ENCODE measurements around the gene S1PR2.
"Not testable (repeated sequence)": the region's sequence is repeated elsewhere in the genome, so short reads cannot be mapped to it uniquely, and the experiment has no call there.

The S1PR2 gene

DNA sequence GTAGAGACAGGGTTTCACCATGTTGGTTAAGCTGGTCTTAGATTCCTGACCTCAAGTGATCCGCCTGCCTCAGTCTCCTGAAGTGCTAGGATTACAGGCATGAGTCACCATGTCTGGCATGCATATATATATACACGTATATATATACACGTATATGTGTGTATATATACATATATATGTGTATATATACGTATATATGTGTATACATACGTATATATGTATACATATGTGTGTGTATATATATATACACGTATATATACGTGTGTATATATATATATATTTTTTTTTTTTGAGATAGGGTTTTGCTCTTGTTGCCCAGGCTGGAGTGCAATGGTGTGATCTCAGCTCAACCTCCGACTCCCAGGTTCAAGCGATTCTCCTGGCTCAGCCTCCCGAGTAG is 48.3 kb downstream of the S1PR2 start:
- no peak overlapping the region for H2BK120ac ChIP-seq (ENCODE audit: low read depth, low read length)
- no peak overlapping the region for H3K18ac ChIP-seq (ENCODE audit: low read length)
- no CpG with 5 or more reads among the region's 10 CpGs for WGBS (ENCODE audit: extremely low coverage, insufficient coverage, low lambda C conversion rate)
- H2AK5ac ChIP-seq (ENCODE audit: low read length), result no peak overlapping the region
- no peak overlapping the region for H3K23ac ChIP-seq (ENCODE audit: low read length)
- no peak overlapping the region for H3K9ac ChIP-seq (ENCODE audit: low read length)
- peaks cover 9% of the 10 kb centered on the region for H3K36me3 ChIP-seq (ENCODE audit: control insufficient read depth, insufficient read depth, low read length)
- H3K4ac ChIP-seq (ENCODE audit: low read depth, low read length), result no peak overlapping the region
- H2BK15ac ChIP-seq (replicated peaks; ENCODE audit: low read depth), result no peak overlapping the region
- H3K27me3 ChIP-seq (ENCODE audit: insufficient read depth, low read length, poor library complexity), result no peaks in the 10 kb centered on the region
- no peak overlapping the region for H2BK5ac ChIP-seq (ENCODE audit: low read length)
- H3K4me1 ChIP-seq (ENCODE audit: control insufficient read depth, low read depth, low read length), result no peaks in the 10 kb centered on the region
- H4K8ac ChIP-seq (ENCODE audit: low read depth, low read length), result no peak overlapping the region
- H3K56ac ChIP-seq (ENCODE audit: low read length), result no peak overlapping the region
- no peak for DNase-seq
- H3K27ac ChIP-seq (ENCODE audit: low read depth, low read length), result no peak overlapping the region
- H4K5ac ChIP-seq (ENCODE audit: low read length), result no peak overlapping the region
- peaks cover 7% of the 10 kb centered on the region for H3K79me1 ChIP-seq (ENCODE audit: low read length)
- H3K4me2 ChIP-seq (ENCODE audit: low read length), result no peak overlapping the region
- peaks cover 39% of the 10 kb centered on the region for H3K79me2 ChIP-seq (ENCODE audit: control insufficient read depth, insufficient read depth, low read length)
- H3K4me3 ChIP-seq (ENCODE audit: low read length), result no peak overlapping the region

DNA sequence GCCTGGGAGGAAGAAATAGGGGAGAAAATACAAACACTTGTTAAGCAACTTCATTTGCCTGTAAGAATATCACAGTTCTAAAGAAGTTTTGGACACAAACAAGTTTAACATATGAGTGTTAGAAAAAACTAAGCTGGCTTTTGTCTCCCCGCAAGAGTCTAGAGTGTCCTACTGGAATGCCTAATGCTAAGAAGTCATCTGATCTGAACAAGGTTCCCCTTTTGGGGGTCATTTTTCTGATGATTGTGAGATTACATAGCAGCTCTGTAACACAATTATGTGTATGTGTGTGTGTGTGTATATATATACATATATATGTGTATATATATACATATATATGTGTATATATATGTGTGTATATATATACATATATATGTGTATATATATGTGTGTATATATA is 49.1 kb downstream of the S1PR2 start:
- Histone ChIP-seq H2BK15ac (replicated peaks; ENCODE audit: low read depth) (no peak overlapping the region), H4K8ac (ENCODE audit: low read depth, low read length) (no peak overlapping the region), H3K4me3 (ENCODE audit: low read length) (no peak overlapping the region), H3K18ac (ENCODE audit: low read length) (no peak overlapping the region), H3K23ac (ENCODE audit: low read length) (no peak overlapping the region), H3K79me1 (ENCODE audit: low read length) (peaks cover 7% of the 10 kb centered on the region), H3K27ac (ENCODE audit: low read depth, low read length) (no peak overlapping the region), H3K4me2 (ENCODE audit: low read length) (no peak overlapping the region), H2AK5ac (ENCODE audit: low read length) (no peak overlapping the region), H2BK120ac (ENCODE audit: low read depth, low read length) (no peak overlapping the region), H3K4me1 (ENCODE audit: control insufficient read depth, low read depth, low read length) (no peaks in the 10 kb centered on the region), H3K56ac (ENCODE audit: low read length) (no peak overlapping the region), H4K5ac (ENCODE audit: low read length) (no peak overlapping the region), H3K79me2 (ENCODE audit: control insufficient read depth, insufficient read depth, low read length) (peaks cover 31% of the 10 kb centered on the region), H3K36me3 (ENCODE audit: control insufficient read depth, insufficient read depth, low read length) (peaks cover 9% of the 10 kb centered on the region), H3K9ac (ENCODE audit: low read length) (no peak overlapping the region), H2BK5ac (ENCODE audit: low read length) (no peak overlapping the region), H3K4ac (ENCODE audit: low read depth, low read length) (no peak overlapping the region), H3K27me3 (ENCODE audit: insufficient read depth, low read length, poor library complexity) (no peaks in the 10 kb centered on the region)
- DNase-seq, result no peak
- WGBS (ENCODE audit: extremely low coverage, insufficient coverage, low lambda C conversion rate), result no CpG with 5 or more reads among the region's 1 CpG

DNA sequence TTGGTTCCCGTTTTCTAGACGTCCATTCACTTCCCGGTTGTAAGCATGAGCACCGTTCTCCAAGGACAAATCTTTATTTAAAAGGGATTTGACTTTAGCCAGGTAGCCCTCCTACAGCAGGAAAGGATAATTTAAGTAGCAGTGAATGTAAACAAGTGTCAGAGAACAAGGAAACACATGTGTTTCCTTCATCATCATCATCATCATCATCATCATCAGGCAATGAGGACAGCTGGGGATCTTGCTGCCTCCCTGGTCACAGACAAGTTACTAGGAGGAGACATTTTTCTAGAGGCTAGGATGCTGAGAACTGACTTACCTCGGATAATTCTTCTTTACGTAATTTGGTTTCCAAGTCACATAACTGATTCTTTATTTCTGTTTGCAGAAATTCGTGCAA is 50.7 kb downstream of the S1PR2 start:
- no peak overlapping the region for H2AK5ac ChIP-seq (ENCODE audit: low read length)
- H3K79me1 ChIP-seq (ENCODE audit: low read length), result peaks cover 2% of the 10 kb centered on the region
- peaks cover 16% of the 10 kb centered on the region for H3K79me2 ChIP-seq (ENCODE audit: control insufficient read depth, insufficient read depth, low read length)
- no peak overlapping the region for H2BK5ac ChIP-seq (ENCODE audit: low read length)
- H3K4me2 ChIP-seq (ENCODE audit: low read length), result no peak overlapping the region
- DNase-seq, result no peak
- H3K27ac ChIP-seq (ENCODE audit: low read depth, low read length), result no peak overlapping the region
- no peak overlapping the region for H3K18ac ChIP-seq (ENCODE audit: low read length)
- no peak overlapping the region for H3K23ac ChIP-seq (ENCODE audit: low read length)
- H3K4me1 ChIP-seq (ENCODE audit: control insufficient read depth, low read depth, low read length), result no peaks in the 10 kb centered on the region
- whole genome bisulfite sequencing (ENCODE audit: extremely low coverage, insufficient coverage, low lambda C conversion rate), result no CpG with 5 or more reads among the region's 7 CpGs
- H3K36me3 ChIP-seq (ENCODE audit: control insufficient read depth, insufficient read depth, low read length), result peaks cover 7% of the 10 kb centered on the region
- no peak overlapping the region for H3K4ac ChIP-seq (ENCODE audit: low read depth, low read length)
- H4K5ac ChIP-seq (ENCODE audit: low read length), result no peak overlapping the region
- H2BK120ac ChIP-seq (ENCODE audit: low read depth, low read length), result no peak overlapping the region
- H3K9ac ChIP-seq (ENCODE audit: low read length), result no peak overlapping the region
- H3K27me3 ChIP-seq (ENCODE audit: insufficient read depth, low read length, poor library complexity), result no peaks in the 10 kb centered on the region
- no peak overlapping the region for H3K56ac ChIP-seq (ENCODE audit: low read length)
- H3K4me3 ChIP-seq (ENCODE audit: low read length), result no peak overlapping the region
- no peak overlapping the region for H4K8ac ChIP-seq (ENCODE audit: low read depth, low read length)
- no peak overlapping the region for H2BK15ac ChIP-seq (replicated peaks; ENCODE audit: low read depth)

DNA sequence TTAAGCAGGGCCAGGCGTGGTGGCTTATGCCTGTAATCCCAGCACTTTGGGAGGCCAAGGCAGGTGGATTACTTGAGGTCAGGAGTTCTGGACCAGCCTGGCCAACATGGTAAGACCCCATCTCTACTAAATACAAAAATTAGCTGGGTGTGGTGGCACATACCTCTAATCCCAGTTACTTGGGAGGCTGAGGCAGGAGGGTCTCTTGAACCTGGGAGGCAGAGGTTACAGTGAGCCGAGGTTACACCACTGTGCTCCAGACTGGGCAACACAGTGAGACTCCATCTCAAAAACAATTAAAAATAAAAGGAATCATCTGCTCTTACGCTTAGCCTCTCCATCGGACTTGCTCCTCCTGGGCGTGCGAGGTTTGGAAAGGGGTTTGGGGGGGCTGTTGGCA is 51.1 kb downstream of the S1PR2 start:
- not testable (repeated sequence) for H3K4ac ChIP-seq (ENCODE audit: low read depth, low read length); H3K56ac ChIP-seq (ENCODE audit: low read length); H3K4me1 ChIP-seq (ENCODE audit: control insufficient read depth, low read depth, low read length); H3K4me2 ChIP-seq (ENCODE audit: low read length); H4K5ac ChIP-seq (ENCODE audit: low read length); H2BK120ac ChIP-seq (ENCODE audit: low read depth, low read length); H3K23ac ChIP-seq (ENCODE audit: low read length); H2AK5ac ChIP-seq (ENCODE audit: low read length); H4K8ac ChIP-seq (ENCODE audit: low read depth, low read length); H3K36me3 ChIP-seq (ENCODE audit: control insufficient read depth, insufficient read depth, low read length); H3K79me1 ChIP-seq (ENCODE audit: low read length); H3K18ac ChIP-seq (ENCODE audit: low read length); H3K27me3 ChIP-seq (ENCODE audit: insufficient read depth, low read length, poor library complexity); H3K27ac ChIP-seq (ENCODE audit: low read depth, low read length); H2BK5ac ChIP-seq (ENCODE audit: low read length); H3K9ac ChIP-seq (ENCODE audit: low read length); H3K4me3 ChIP-seq (ENCODE audit: low read length); H2BK15ac ChIP-seq (replicated peaks; ENCODE audit: low read depth); DNase-seq
- WGBS (ENCODE audit: extremely low coverage, insufficient coverage, low lambda C conversion rate), result no CpG with 5 or more reads among the region's 6 CpGs
- peaks cover 15% of the 10 kb centered on the region for H3K79me2 ChIP-seq (ENCODE audit: control insufficient read depth, insufficient read depth, low read length)

DNA sequence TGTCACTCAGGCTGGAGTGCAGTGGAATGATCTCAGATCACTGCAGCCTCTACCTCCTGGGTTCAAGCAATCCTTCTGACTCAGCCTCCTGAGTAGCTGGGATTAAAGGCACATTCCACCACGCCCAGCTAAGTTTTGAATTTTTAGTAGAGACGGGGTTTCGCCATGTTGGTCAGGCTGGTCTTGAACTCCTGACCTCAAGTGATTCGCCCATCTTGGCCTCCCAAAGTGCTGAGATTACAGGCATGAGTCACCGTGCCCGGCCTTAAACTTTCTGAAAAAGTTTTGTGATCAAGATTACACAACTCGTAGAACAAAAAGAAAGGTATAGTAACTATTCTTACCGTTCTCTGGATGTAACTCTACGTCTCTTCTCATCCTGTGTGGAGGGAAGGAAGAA is 57.6 kb downstream of the S1PR2 start:
- H3K4me1 ChIP-seq (ENCODE audit: control insufficient read depth, low read depth, low read length), result no peaks in the 10 kb centered on the region
- no peak overlapping the region for H4K5ac ChIP-seq (ENCODE audit: low read length)
- H3K4ac ChIP-seq (ENCODE audit: low read depth, low read length), result no peak overlapping the region
- H3K79me2 ChIP-seq (ENCODE audit: control insufficient read depth, insufficient read depth, low read length), result no peaks in the 10 kb centered on the region
- no peak overlapping the region for H3K23ac ChIP-seq (ENCODE audit: low read length)
- no peak overlapping the region for H4K8ac ChIP-seq (ENCODE audit: low read depth, low read length)
- H3K18ac ChIP-seq (ENCODE audit: low read length), result no peak overlapping the region
- no peaks in the 10 kb centered on the region for H3K27me3 ChIP-seq (ENCODE audit: insufficient read depth, low read length, poor library complexity)
- H2BK15ac ChIP-seq (replicated peaks; ENCODE audit: low read depth), result no peak overlapping the region
- no peak overlapping the region for H3K27ac ChIP-seq (ENCODE audit: low read depth, low read length)
- H2AK5ac ChIP-seq (ENCODE audit: low read length), result no peak overlapping the region
- H3K79me1 ChIP-seq (ENCODE audit: low read length), result no peaks in the 10 kb centered on the region
- no CpG with 5 or more reads among the region's 9 CpGs for WGBS (ENCODE audit: extremely low coverage, insufficient coverage, low lambda C conversion rate)
- DNase-seq, result no peak
- H3K36me3 ChIP-seq (ENCODE audit: control insufficient read depth, insufficient read depth, low read length), result peaks cover 10% of the 10 kb centered on the region
- no peak overlapping the region for H2BK120ac ChIP-seq (ENCODE audit: low read depth, low read length)
- H3K56ac ChIP-seq (ENCODE audit: low read length), result no peak overlapping the region
- no peak overlapping the region for H3K4me2 ChIP-seq (ENCODE audit: low read length)
- no peak overlapping the region for H3K4me3 ChIP-seq (ENCODE audit: low read length)
- H2BK5ac ChIP-seq (ENCODE audit: low read length), result no peak overlapping the region
- H3K9ac ChIP-seq (ENCODE audit: low read length), result no peak overlapping the region
